HepG2 (cell line): ENCODE measurements around the gene ELAVL2. TPM values are rescaled to one million over a fixed set of nuclear protein-coding genes. Genes with fewer than 3 reads are reported as not detected.
"Not testable (repeated sequence)": the region's sequence is repeated elsewhere in the genome, so short reads cannot be mapped to it uniquely, and the experiment has no call there.

Source experiments
- ATAC-seq: fragments of 200-7000 bp; cut with Tn5 transposase; 3 replicates; pipeline ENCODE4 v1.9.1; 2020; ENCODE audit warnings: mild to moderate bottlenecking, moderate library complexity
- BruUV-seq: library from RNA; stranded (reverse); fragments of 400-500 nt; replicated peaks from 2 replicates; lab custom pipeline; 2021; lab: Mats Ljungman, UMichigan
- CTCF ChIA-PET: fragments of 300-600 bp; formaldehyde crosslinking; extraction: SDS; loops from one replicate; lab custom pipeline; 2021; ENCODE audit warnings: low total read pairs, inconsistent platforms, low intra/inter-chr PET ratio; lab: Yijun Ruan, JAX
- POLR2A ChIA-PET: fragments of 350-600 bp; sonication (Branson Sonifier 250); formaldehyde crosslinking; loops from one replicate; lab custom pipeline; 2020; ENCODE audit warnings: antibody characterized with exemption, inconsistent platforms; lab: Yijun Ruan, JAX
- DNase-seq: peaks from one replicate; pipeline ENCODE4 v3.0.0-alpha.2; 2015; ENCODE audit warnings: low spot score
- FAIRE-seq: peaks from 3 replicates; lab custom pipeline; 2011; peaks lifted over from hg19 to GRCh38; lab: Jason Lieb, UNC
- H2AFZ ChIP-seq: one replicate; pipeline ENCODE4 v1.6.1; 2011; ENCODE audit warnings: low read length, inconsistent platforms
- H3K27ac ChIP-seq: fragments of 300-600 bp; 3 replicates; pipeline ENCODE4 v1.8.0; 2011; ENCODE audit warnings: mixed run types, mild to moderate bottlenecking, mixed read lengths, low read length, inconsistent platforms; ENCODE audit not compliant: insufficient read depth; ENCODE audit errors: extremely low read length
- H3K27me3 ChIP-seq, 2 experiments: fragments of 200-600 bp in 1 of 2; 2 replicates in 1 of 2; 3 replicates in 1 of 2; pipeline versions ENCODE4 v1.6.0 to v1.8.0; 2011; ENCODE audit warnings: low read length in 2 of 2, mild to moderate bottlenecking in 2 of 2, moderate library complexity in 2 of 2, inconsistent platforms in 1 of 2; ENCODE audit not compliant: insufficient read depth in 2 of 2, control insufficient read depth in 1 of 2
- H3K36me3 ChIP-seq, 2 experiments: fragments of 200-600 bp in 1 of 2; replicated peaks in 1 of 2; 2 replicates in 1 of 2; 3 replicates in 1 of 2; pipeline versions ENCODE4 v1.5.1 to v1.8.0; 2011; ENCODE audit warnings: low read length in 2 of 2, inconsistent platforms in 1 of 2; ENCODE audit not compliant: insufficient read depth in 2 of 2, control insufficient read depth in 1 of 2
- H3K4me1 ChIP-seq: 2 replicates; pipeline ENCODE4 v1.5.1; 2012; ENCODE audit warnings: low read length, inconsistent platforms; ENCODE audit not compliant: insufficient read depth
- H3K4me2 ChIP-seq: 2 replicates; pipeline ENCODE4 v1.6.0; 2011; ENCODE audit warnings: low read depth, low read length, inconsistent platforms
- H3K4me3 ChIP-seq, 3 experiments: fragments of 200-600 bp in 1 of 3; sonication (generic), shearing (Covaris generic) in 1 of 3; replicated peaks in 1 of 3; 2 replicates each; pipeline ENCODE4 v1.5.1; 2011 to 2016; ENCODE audit warnings: low read length in 3 of 3, inconsistent platforms in 2 of 3, low read depth in 2 of 3, mild to moderate bottlenecking in 2 of 3, control low read depth in 1 of 3, mixed read lengths in 1 of 3; ENCODE audit not compliant: insufficient read depth in 1 of 3
- H3K79me2 ChIP-seq: one replicate; pipeline ENCODE4 v1.6.1; 2011; ENCODE audit warnings: low read length, inconsistent platforms; ENCODE audit not compliant: insufficient read depth
- H3K9ac ChIP-seq: 2 replicates; pipeline ENCODE4 v1.6.0; 2011; ENCODE audit warnings: mild to moderate bottlenecking, low read depth, low read length, inconsistent platforms; ENCODE audit not compliant: insufficient read depth
- H3K9me3 ChIP-seq: 2 replicates; pipeline ENCODE4 v1.5.1; 2012; ENCODE audit warnings: mild to moderate bottlenecking, low read length
- H4K20me1 ChIP-seq: 2 replicates; pipeline ENCODE4 v1.6.0; 2011; ENCODE audit warnings: inconsistent platforms, mild to moderate bottlenecking, low read length, moderate library complexity; ENCODE audit not compliant: insufficient read depth
- DNMT3B ChIP-seq: conservative IDR thresholded peaks from 2 replicates; pipeline ENCODE4 v1.6.1; 2016; ENCODE audit warnings: missing biosample characterization, control low read depth
- GATA4 ChIP-seq: sonication (generic); IDR thresholded peaks from 2 replicates; pipeline ENCODE4 v1.6.1; 2016; ENCODE audit warnings: antibody characterized with exemption, low read depth, borderline replicate concordance
- ZNF550 ChIP-seq: sonication (generic); formaldehyde crosslinking; IDR thresholded peaks from 2 replicates; pipeline ENCODE4 v1.4.0; 2020; ENCODE audit warnings: mild to moderate bottlenecking, missing genetic modification reagents, borderline replicate concordance
- WGBS: methylation state at CpG from one replicate; pipeline ENCODE4 v1.1.6; 2017; ENCODE audit warnings: low lambda C conversion rate; 5-methylcytosine and 5-hydroxymethylcytosine counted together
- in situ Hi-C: cut with HindIII; loops from 2 replicates; pipeline ENCODE4 v1.10.0; 2017; ENCODE audit warnings: low pct_unique_long_range_greater_than_20kb; ENCODE audit not compliant: extremely low pct_ligation_motif_present
- intact Hi-C: fragments of 100-400 bp; cut with micrococcal nuclease; formaldehyde crosslinking; loops from one replicate; pipeline ENCODE4 v1.10.0; 2022; ENCODE audit not compliant: unreplicated experiment
- polyA plus RNA-seq, 8 experiments: library from polyadenylated mRNA; depleted of rRNA in 3 of 8; stranded (reverse) in 7 of 8; unstranded in 1 of 8; fragments of >200 nt; fragmentation: Illumina TruSeq in 4 of 8; extraction: Trizol in 4 of 8; gene quantifications; 2 replicates each; pipeline versions ENCODE4 v1.2.1 to v1.2.3, GENCODE V29; 2011 to 2016; ENCODE audit warnings: low read depth in 4 of 8, missing spikeins in 1 of 8, mixed read lengths in 1 of 8; ENCODE audit not compliant: insufficient read depth in 1 of 8
- total RNA-seq, 5 experiments: library from RNA; depleted of rRNA; stranded (reverse); fragments of >200 nt; fragmentation: Illumina TruSeq; extraction: Trizol; gene quantifications; 2 replicates each; pipeline ENCODE4 v1.2.3, GENCODE V29; 2016; ENCODE audit warnings: low read depth in 1 of 5
- TF ChIP-seq, protein P1 (sequence below): fragments of 450-650 bp; IDR thresholded peaks from 2 replicates; pipeline ENCODE4 v1.6.1; 2016

Gene ELAVL2
- total and polyA plus RNA-seq, 2 of the 13 experiments (the other 11 are each of a cell fraction or from before 2014, with no cell fraction given), result not detected

GRCh38 chr9:23723672-23724071 lies 102.4 kb downstream of the ELAVL2 start:
- no peaks in the 10 kb centered on the region for H3K4me1 ChIP-seq
- ChIA-PET CTCF (no interaction called here), POLR2A (no interaction called here)
- H3K79me2 ChIP-seq, result no peaks in the 10 kb centered on the region
- BruUV-seq, result no TSS peak
- TF ChIP-seq, protein P1, sequence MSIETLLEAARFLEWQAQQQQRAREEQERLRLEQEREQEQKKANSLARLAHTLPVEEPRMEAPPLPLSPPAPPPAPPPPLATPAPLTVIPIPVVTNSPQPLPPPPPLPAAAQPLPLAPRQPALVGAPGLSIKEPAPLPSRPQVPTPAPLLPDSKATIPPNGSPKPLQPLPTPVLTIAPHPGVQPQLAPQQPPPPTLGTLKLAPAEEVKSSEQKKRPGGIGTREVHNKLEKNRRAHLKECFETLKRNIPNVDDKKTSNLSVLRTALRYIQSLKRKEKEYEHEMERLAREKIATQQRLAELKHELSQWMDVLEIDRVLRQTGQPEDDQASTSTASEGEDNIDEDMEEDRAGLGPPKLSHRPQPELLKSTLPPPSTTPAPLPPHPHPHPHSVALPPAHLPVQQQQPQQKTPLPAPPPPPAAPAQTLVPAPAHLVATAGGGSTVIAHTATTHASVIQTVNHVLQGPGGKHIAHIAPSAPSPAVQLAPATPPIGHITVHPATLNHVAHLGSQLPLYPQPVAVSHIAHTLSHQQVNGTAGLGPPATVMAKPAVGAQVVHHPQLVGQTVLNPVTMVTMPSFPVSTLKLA, result peak; percentile 91
- no peak for TF ChIP-seq GATA4
- TF ChIP-seq DNMT3B, result no peak
- TF ChIP-seq ZNF550 (CRISPR knock-in tag), result no peak
- DNase-seq (no peak), FAIRE-seq (no peak), ATAC-seq (no peak)
- WGBS, result 9% methylated on average over 2 of the region's 2 CpGs
- in situ Hi-C loops (no loop called here), intact Hi-C loops (no loop called here)
- no peaks in the 10 kb centered on the region for H3K36me3 ChIP-seq
- H4K20me1 ChIP-seq, result no peaks in the 10 kb centered on the region
- H3K9ac ChIP-seq, result no peak overlapping the region
- H3K27ac ChIP-seq, result no peak overlapping the region
- H3K4me3 ChIP-seq, result no peak overlapping the region
- H3K27me3 ChIP-seq, result peaks cover 0 to 1% of the 10 kb centered on the region in 2 experiments; a peak in 1 of 5 replicates
- no peaks in the 10 kb centered on the region for H3K9me3 ChIP-seq
- H2AFZ ChIP-seq, result no peak overlapping the region
- no peak overlapping the region for H3K4me2 ChIP-seq

GRCh38 chr9:23723048-23723447 lies 103.0 kb downstream of the ELAVL2 start:
- H3K27ac ChIP-seq, intact Hi-C loops, H3K79me2 ChIP-seq, BruUV-seq, POLR2A ChIA-PET, H3K27me3 ChIP-seq, H3K4me2 ChIP-seq, H3K9me3 ChIP-seq, in situ Hi-C loops, H3K4me1 ChIP-seq, H2AFZ ChIP-seq, CTCF ChIA-PET, FAIRE-seq, H4K20me1 ChIP-seq, H3K9ac ChIP-seq, H3K4me3 ChIP-seq, ATAC-seq, H3K36me3 ChIP-seq, DNase-seq: not testable (repeated sequence)
- 16% methylated on average over 4 of the region's 4 CpGs for WGBS
